IMR-90 (cell line): ENCODE data around the gene ZNF385C. TPM values are rescaled to one million over a fixed set of nuclear protein-coding genes. Genes with fewer than 3 reads are reported as not detected.
A peak's percentile ranks its signal among the peaks of the same experiment; 100 is the strongest.

Source experiments
- ATAC-seq: fragments of 200-7000 bp; cut with Tn5 transposase; 2 replicates; pipeline ENCODE4 v1.9.1; 2020; ENCODE audit warnings: low read depth, mild to moderate bottlenecking, moderate library complexity
- BruUV-seq: library from RNA; stranded (reverse); fragments of 400-500 nt; replicated peaks from 2 replicates; lab custom pipeline; 2021; lab: Mats Ljungman, UMichigan
- CTCF ChIA-PET: fragments of 300-600 bp; formaldehyde crosslinking; extraction: SDS; loops from one replicate; lab custom pipeline; 2021; ENCODE audit warnings: antibody characterized with exemption; lab: Yijun Ruan, JAX
- POLR2A ChIA-PET: fragments of 300-600 bp; sonication (Branson Sonifier 250); formaldehyde crosslinking; loops from one replicate; lab custom pipeline; 2022; ENCODE audit warnings: antibody characterized with exemption; ENCODE audit not compliant: unreplicated experiment; lab: Charles Lee
- DNase-seq: peaks from one replicate; pipeline ENCODE4 v3.0.0; 2013
- H2AFZ ChIP-seq: replicated peaks from 2 replicates; pipeline ENCODE3; 2013; ENCODE audit warnings: low read length, mild to moderate bottlenecking; ENCODE audit not compliant: poor library complexity
- H2AK5ac ChIP-seq: 2 replicates; pipeline ENCODE4 v1.6.1; 2013; ENCODE audit warnings: low read depth, low read length, inconsistent platforms
- H2AK9ac ChIP-seq: replicated peaks from 2 replicates; pipeline ENCODE3; 2013; ENCODE audit warnings: mild to moderate bottlenecking, low read depth, low read length, moderate library complexity; ENCODE audit not compliant: poor library complexity
- H2BK120ac ChIP-seq: 2 replicates; pipeline ENCODE4 v1.6.1; 2013; ENCODE audit warnings: low read depth, low read length, inconsistent platforms
- H2BK15ac ChIP-seq: 3 replicates; pipeline ENCODE4 v1.6.1; 2013; ENCODE audit warnings: low read depth, low read length, inconsistent platforms
- H2BK20ac ChIP-seq: 2 replicates; pipeline ENCODE4 v1.6.1; 2013; ENCODE audit warnings: low read depth, mild to moderate bottlenecking, inconsistent platforms, low read length, moderate library complexity
- H2BK5ac ChIP-seq: 2 replicates; pipeline ENCODE4 v1.6.1; 2013; ENCODE audit warnings: mild to moderate bottlenecking, low read depth, low read length, inconsistent platforms; ENCODE audit not compliant: poor library complexity, severe bottlenecking
- H3K14ac ChIP-seq: replicated peaks from 2 replicates; pipeline ENCODE4 v1.6.1; 2013; ENCODE audit warnings: low read depth, low read length, inconsistent platforms
- H3K18ac ChIP-seq: 2 replicates; pipeline ENCODE4 v1.6.1; 2013; ENCODE audit warnings: low read depth, low read length, control low read depth
- H3K23ac ChIP-seq: 2 replicates; pipeline ENCODE4 v1.6.1; 2013; ENCODE audit warnings: low read depth, low read length, inconsistent platforms
- H3K27ac ChIP-seq: 2 replicates; pipeline ENCODE4 v1.5.1; 2013; ENCODE audit warnings: mild to moderate bottlenecking, control low read depth, low read length; ENCODE audit not compliant: insufficient read depth
- H3K27me3 ChIP-seq: 2 replicates; pipeline ENCODE4 v1.6.1; 2013; ENCODE audit warnings: low read length; ENCODE audit not compliant: control insufficient read depth, insufficient read depth
- H3K36me3 ChIP-seq: 2 replicates; pipeline ENCODE4 v1.6.1; 2013; ENCODE audit warnings: low read length, mixed read lengths; ENCODE audit not compliant: control insufficient read depth, insufficient read depth
- H3K4ac ChIP-seq: 2 replicates; pipeline ENCODE4 v1.6.1; 2013; ENCODE audit warnings: low read depth, low read length, inconsistent platforms
- H3K4me1 ChIP-seq: 2 replicates; pipeline ENCODE4 v1.6.1; 2013; ENCODE audit warnings: low read length, mixed read lengths; ENCODE audit not compliant: control insufficient read depth, insufficient read depth
- H3K4me2 ChIP-seq: 2 replicates; pipeline ENCODE4 v1.6.1; 2013; ENCODE audit warnings: low read depth, mild to moderate bottlenecking, control low read depth, low read length, moderate library complexity
- H3K4me3 ChIP-seq: 2 replicates; pipeline ENCODE4 v1.5.1; 2013; ENCODE audit warnings: low read depth, mild to moderate bottlenecking, control low read depth, low read length, moderate library complexity; ENCODE audit not compliant: insufficient read depth
- H3K56ac ChIP-seq: 2 replicates; pipeline ENCODE4 v1.6.1; 2013; ENCODE audit warnings: low read length, inconsistent platforms; ENCODE audit not compliant: insufficient read depth; ENCODE audit errors: extremely low read depth
- H3K79me1 ChIP-seq, 2 experiments: 2 replicates each; pipeline ENCODE4 v1.6.1; 2013; ENCODE audit warnings: low read length in 2 of 2, inconsistent platforms in 1 of 2, low read depth in 1 of 2
- H3K9ac ChIP-seq: 2 replicates; pipeline ENCODE4 v1.6.1; 2013; ENCODE audit warnings: low read depth, low read length, control low read depth
- H3K9me1 ChIP-seq: 2 replicates; pipeline ENCODE4 v1.6.1; 2013; ENCODE audit warnings: low read length, inconsistent platforms; ENCODE audit not compliant: insufficient read depth
- H3K9me3 ChIP-seq: 2 replicates; pipeline ENCODE4 v1.6.1; 2013; ENCODE audit warnings: low read length; ENCODE audit not compliant: control insufficient read depth, insufficient read depth
- H4K20me1 ChIP-seq: 2 replicates; pipeline ENCODE4 v1.6.1; 2013; ENCODE audit warnings: low read length, inconsistent platforms; ENCODE audit not compliant: insufficient read depth
- H4K5ac ChIP-seq: 2 replicates; pipeline ENCODE4 v1.6.1; 2013; ENCODE audit warnings: mild to moderate bottlenecking, low read depth, low read length, control low read depth
- H4K8ac ChIP-seq, 2 experiments: 2 replicates each; pipeline ENCODE4 v1.6.1; 2013; ENCODE audit warnings: low read depth in 2 of 2, low read length in 2 of 2, control low read depth in 1 of 2, inconsistent platforms in 1 of 2
- H4K91ac ChIP-seq: 2 replicates; pipeline ENCODE4 v1.6.1; 2013; ENCODE audit warnings: low read depth, low read length, inconsistent platforms; ENCODE audit not compliant: insufficient read depth
- BHLHE40 ChIP-seq: fragments of 150-350 bp; IDR thresholded peaks from 2 replicates; pipeline ENCODE4 v1.6.1; 2016; ENCODE audit warnings: mild to moderate bottlenecking, low read depth, low read length
- CEBPB ChIP-seq: IDR thresholded peaks from 2 replicates; pipeline ENCODE4 v1.6.1; 2012; ENCODE audit warnings: low read depth, low read length, improper control_type of control experiment
- CHD1 ChIP-seq: IDR thresholded peaks from 2 replicates; pipeline ENCODE4 v1.6.1; 2012; ENCODE audit warnings: low read depth, low read length, improper control_type of control experiment
- CTCF ChIP-seq: conservative IDR thresholded peaks from 2 replicates; pipeline ENCODE4 v1.5.1; 2012; ENCODE audit warnings: mild to moderate bottlenecking, low read depth, low read length, improper control_type of control experiment
- ELK1 ChIP-seq: fragments of 150-350 bp; IDR thresholded peaks from 2 replicates; pipeline ENCODE4 v1.6.1; 2016; ENCODE audit warnings: low read depth, mild to moderate bottlenecking, low read length, moderate library complexity, borderline replicate concordance
- FOS ChIP-seq: fragments of 150-350 bp; IDR thresholded peaks from 2 replicates; pipeline ENCODE4 v1.6.1; 2016; ENCODE audit warnings: low read depth, low read length
- MAFK ChIP-seq: IDR thresholded peaks from 2 replicates; pipeline ENCODE4 v1.6.1; 2012; ENCODE audit warnings: low read depth, low read length, improper control_type of control experiment
- MAZ ChIP-seq: IDR thresholded peaks from 2 replicates; pipeline ENCODE4 v1.6.1; 2012; ENCODE audit warnings: low read depth, mild to moderate bottlenecking, low read length, improper control_type of control experiment, moderate library complexity, borderline replicate concordance
- MXI1 ChIP-seq: IDR thresholded peaks from 2 replicates; pipeline ENCODE4 v1.6.1; 2012; ENCODE audit warnings: low read depth, mild to moderate bottlenecking, low read length, moderate library complexity, borderline replicate concordance
- NFE2L2 ChIP-seq: fragments of 150-350 bp; IDR thresholded peaks from 2 replicates; pipeline ENCODE4 v1.6.1; 2016; ENCODE audit warnings: low read depth, mild to moderate bottlenecking, low read length
- POLR2A ChIP-seq: IDR thresholded peaks from 2 replicates; pipeline ENCODE4 v1.6.1; 2012; ENCODE audit warnings: mild to moderate bottlenecking, low read depth, low read length
- RAD21 ChIP-seq: IDR thresholded peaks from 2 replicates; pipeline ENCODE4 v1.6.1; 2012; ENCODE audit warnings: low read length, improper control_type of control experiment
- RCOR1 ChIP-seq: IDR thresholded peaks from 2 replicates; pipeline ENCODE4 v1.6.1; 2012; ENCODE audit warnings: mild to moderate bottlenecking, low read length, improper control_type of control experiment; ENCODE audit not compliant: insufficient replicate concordance
- RFX5 ChIP-seq: IDR thresholded peaks from 2 replicates; pipeline ENCODE4 v1.8.0; 2012; ENCODE audit warnings: low read depth, mild to moderate bottlenecking, low read length, moderate library complexity
- SMC3 ChIP-seq: fragments of 150-350 bp; IDR thresholded peaks from 2 replicates; pipeline ENCODE4 v1.6.1; 2016; ENCODE audit warnings: low read depth, mild to moderate bottlenecking, antibody characterized with exemption, low read length, moderate library complexity
- WGBS, 2 experiments: methylation state at CpG; one replicate each; pipeline versions ENCODE4 v1.1.5 to v1.1.7; 2013; ENCODE audit warnings: missing lambda C conversion rate in 2 of 2; ENCODE audit not compliant: insufficient read length in 1 of 2; ENCODE audit errors: extremely low coverage in 2 of 2; 5-methylcytosine and 5-hydroxymethylcytosine counted together
- dilution Hi-C: fragments of 300-500 bp; cut with HindIII; formaldehyde crosslinking; loops from one replicate; pipeline ENCODE4 v1.14.3; 2018; ENCODE audit warnings: low sequenced_read_pairs; ENCODE audit not compliant: unreplicated experiment
- in situ Hi-C: fragments of 300-500 bp; cut with MboI; formaldehyde crosslinking; loops from 3 replicates; pipeline ENCODE4 v1.14.3; 2019; ENCODE audit warnings: low sequenced_read_pairs, inconsistent platforms, mixed read lengths
- intact Hi-C: fragments of 100-400 bp; cut with micrococcal nuclease; formaldehyde crosslinking; loops from 2 replicates; pipeline ENCODE4 v1.10.0; 2022
- polyA plus RNA-seq, 3 experiments: library from polyadenylated mRNA; depleted of rRNA; stranded (reverse); fragments of >200 nt; gene quantifications; 2 replicates each; pipeline ENCODE4 v1.2.3, GENCODE V29; 2012; ENCODE audit warnings: low replicate concordance in 1 of 3
- total RNA-seq: library from RNA; depleted of rRNA; stranded (reverse); fragments of >200 nt; gene quantifications from 2 replicates; pipeline ENCODE4 v1.2.3, GENCODE V29; 2012
- TF ChIP-seq, protein P1 (sequence below): fragments of 150-350 bp; IDR thresholded peaks from 2 replicates; pipeline ENCODE4 v1.6.1; 2017; ENCODE audit warnings: mild to moderate bottlenecking, antibody characterized with exemption, low read length, low read depth

The ZNF385C gene
- total and polyA plus RNA-seq, 2 of the 4 experiments (the other 2 are of a cell fraction), result not detected

- POLR2A ChIA-PET, result no interaction called here
- dilution Hi-C loops (no loop called here), in situ Hi-C loops (no loop called here), intact Hi-C loops (loop anchor here (10.0 kb wide), 1 partner anchor 388 kb away; no protein-coding TSS in a partner anchor)
- Histone ChIP-seq H4K91ac (no peak overlapping the region), H3K18ac (no peak overlapping the region), H3K9ac (no peak overlapping the region), H4K5ac (no peak overlapping the region), H3K56ac (no peak overlapping the region), H3K4me2 (no peak overlapping the region), H3K27ac (no peak overlapping the region), H2BK20ac (peak overlapping the region; percentile 40; the same call in 1 of the 2 replicates), H4K20me1 (peaks cover 79% of the 10 kb centered on the region), H3K36me3 (peaks cover 9% of the 10 kb centered on the region), H2BK5ac (no peak overlapping the region), H2BK120ac (peak overlapping the region; percentile 28; the same call in 1 of the 2 replicates), H3K14ac (peak overlapping the region; percentile 50; the same call in 1 of the 2 replicates), H2AK9ac (no peak overlapping the region), H3K4me3 (no peak overlapping the region), H3K23ac (no peak overlapping the region; the same call in 1 of the 2 replicates), H2BK15ac (0 out of 3 replicates have a peak overlapping the region, but pooled peaks have one; percentile 70), H2AFZ (no peak overlapping the region), H3K4ac (peak overlapping the region; percentile 89; the same call in 1 of the 2 replicates), H3K79me1 (peaks cover 34 to 92% of the 10 kb centered on the region in 2 experiments), H3K9me1 (peaks cover 58% of the 10 kb centered on the region), H4K8ac (no peak overlapping the region; a peak in 1 of 4 replicates), H3K27me3 (no peaks in the 10 kb centered on the region), H3K4me1 (peaks cover 37% of the 10 kb centered on the region), H2AK5ac (peak overlapping the region; percentile 46), H3K9me3 (no peaks in the 10 kb centered on the region)
- no TSS peak for BruUV-seq
- no CpG with 5 or more reads among the region's 3 CpGs for WGBS, 2 experiments
- CTCF ChIA-PET, result interaction anchor here (0.6 kb wide), 1 partner anchor 1067 kb away, joined by 3 read pairs; no protein-coding TSS in a partner anchor
- DNase-seq (no peak), ATAC-seq (no peak)
- TF ChIP-seq ELK1, result no peak
- TF ChIP-seq RFX5, result no peak
- no peak for TF ChIP-seq BHLHE40
- TF ChIP-seq MAFK, result no peak
- no peak for TF ChIP-seq RAD21
- TF ChIP-seq, protein P1, sequence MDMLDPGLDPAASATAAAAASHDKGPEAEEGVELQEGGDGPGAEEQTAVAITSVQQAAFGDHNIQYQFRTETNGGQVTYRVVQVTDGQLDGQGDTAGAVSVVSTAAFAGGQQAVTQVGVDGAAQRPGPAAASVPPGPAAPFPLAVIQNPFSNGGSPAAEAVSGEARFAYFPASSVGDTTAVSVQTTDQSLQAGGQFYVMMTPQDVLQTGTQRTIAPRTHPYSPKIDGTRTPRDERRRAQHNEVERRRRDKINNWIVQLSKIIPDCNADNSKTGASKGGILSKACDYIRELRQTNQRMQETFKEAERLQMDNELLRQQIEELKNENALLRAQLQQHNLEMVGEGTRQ, result no peak
- TF ChIP-seq NFE2L2, result no peak
- no peak for TF ChIP-seq CEBPB
- TF ChIP-seq CHD1, result no peak
- no peak for TF ChIP-seq POLR2A
- no peak for TF ChIP-seq CTCF
- TF ChIP-seq MXI1, result no peak
- no peak for TF ChIP-seq FOS
- no peak for TF ChIP-seq RCOR1
- TF ChIP-seq MAZ, result no peak
- TF ChIP-seq SMC3, result no peak
Measured at GRCh38 chr17:42136654-42137051, 38.4 kb upstream of the ZNF385C start.
